HCT116 (cell line): ENCODE results near the gene KXD1.

Experiments
- EGR1 ChIP-seq: IDR thresholded peaks from 2 replicates; pipeline ENCODE4 v1.6.1; 2012; ENCODE audit warnings: low read depth
- EZH2 ChIP-seq: fragments of 200-600 bp; sonication (generic); IDR thresholded peaks from 2 replicates; pipeline ENCODE4 v1.6.1; 2017; ENCODE audit warnings: antibody characterized with exemption, mixed run types
- EZH2phosphoT487 ChIP-seq: fragments of 200-600 bp; IDR thresholded peaks from 2 replicates; pipeline ENCODE4 v1.6.1; 2018; ENCODE audit warnings: antibody characterized with exemption, borderline replicate concordance
- POLR2AphosphoS5 ChIP-seq: IDR thresholded peaks from 2 replicates; pipeline ENCODE4 v1.6.1; 2011; ENCODE audit warnings: mild to moderate bottlenecking, low read depth, low read length, moderate library complexity
- RAD21 ChIP-seq: IDR thresholded peaks from 2 replicates; pipeline ENCODE4 v1.6.1; 2012; ENCODE audit warnings: low read depth, mild to moderate bottlenecking
- SP1 ChIP-seq: IDR thresholded peaks from 2 replicates; pipeline ENCODE4 v1.6.1; 2012; ENCODE audit warnings: low read depth
- SRF ChIP-seq: IDR thresholded peaks from 2 replicates; pipeline ENCODE4 v1.6.1; 2012; ENCODE audit warnings: low read depth
- YY1 ChIP-seq: IDR thresholded peaks from 2 replicates; pipeline ENCODE4 v1.6.1; 2011; ENCODE audit warnings: low read length, low read depth, moderate library complexity, mild to moderate bottlenecking; ENCODE audit not compliant: insufficient replicate concordance; ENCODE audit errors: extremely low read depth
- ZFX ChIP-seq: fragments of 450-650 bp; IDR thresholded peaks from 2 replicates; pipeline ENCODE4 v1.6.1; 2017
- TF ChIP-seq, protein P1 (sequence below), 3 experiments: fragments of 200-600 bp in 1 of 3; sonication (generic) in 1 of 3; IDR thresholded peaks in 2 of 3; conservative IDR thresholded peaks in 1 of 3; 2 replicates each; pipeline ENCODE4 v1.5.1; 2012 to 2017; ENCODE audit warnings: low read depth in 2 of 3, low read length in 2 of 3, antibody characterized with exemption in 1 of 3, borderline replicate concordance in 1 of 3, control low read depth in 1 of 3, mild to moderate bottlenecking in 1 of 3, mixed read lengths in 1 of 3, mixed run types in 1 of 3, moderate library complexity in 1 of 3; ENCODE audit not compliant: insufficient read depth in 1 of 3
- TF ChIP-seq, protein P2 (sequence below): IDR thresholded peaks from 2 replicates; pipeline ENCODE4 v1.6.1; 2012; ENCODE audit warnings: low read depth
- TF ChIP-seq, protein P3 (sequence below): IDR thresholded peaks from 2 replicates; pipeline ENCODE4 v1.6.1; 2012
- TF ChIP-seq, protein P4 (sequence below): IDR thresholded peaks from 2 replicates; pipeline ENCODE4 v1.6.1; 2011; ENCODE audit warnings: mild to moderate bottlenecking, low read length, moderate library complexity; ENCODE audit not compliant: insufficient replicate concordance; ENCODE audit errors: extremely low read depth
- TF ChIP-seq, protein P5 (sequence below): IDR thresholded peaks from 2 replicates; pipeline ENCODE4 v1.6.1; 2012

DNA sequence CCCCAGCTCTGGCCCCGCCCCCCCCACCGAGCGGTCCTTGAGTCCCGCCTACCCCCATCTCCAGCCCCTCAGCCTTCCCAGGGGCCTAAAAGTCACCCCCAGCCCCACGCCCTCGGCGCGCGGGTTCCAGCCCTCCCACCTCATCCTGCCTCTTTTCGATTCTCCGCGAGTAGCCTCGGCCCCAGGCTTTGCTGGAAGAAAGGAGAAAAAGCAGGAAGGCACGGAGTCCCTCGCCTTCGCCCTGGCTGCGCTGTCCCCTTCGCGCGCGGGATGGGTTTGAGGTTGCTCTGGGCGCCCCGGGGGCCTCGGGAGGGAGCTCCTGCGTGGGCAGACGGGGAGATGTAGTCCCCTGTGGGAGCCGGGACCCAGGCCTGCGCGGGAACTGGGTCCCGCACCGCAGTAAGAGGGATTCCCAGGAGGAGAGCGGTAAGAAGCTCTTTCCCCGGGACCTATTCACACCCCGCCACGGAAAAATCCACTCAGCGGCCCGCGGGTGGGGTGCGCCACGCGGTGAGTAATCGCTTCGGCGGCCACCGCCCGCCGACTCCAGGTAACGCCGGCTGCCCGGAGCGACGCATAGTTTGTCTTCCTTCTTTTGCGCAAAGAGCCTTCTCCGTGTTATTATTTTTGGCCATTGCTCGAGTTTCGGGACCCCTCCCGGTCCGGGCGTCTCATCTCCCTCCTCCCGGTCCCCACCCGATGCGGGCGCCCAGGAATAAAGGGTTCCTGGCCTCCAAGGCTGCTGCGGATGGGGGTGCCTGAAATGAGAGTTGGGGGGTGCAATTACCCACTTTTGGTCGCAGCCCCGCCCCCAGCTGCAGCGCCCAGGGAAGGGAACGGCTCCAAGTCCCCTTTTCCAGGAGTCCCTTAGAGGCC, 49.8 kb downstream of the KXD1 start:
- TF ChIP-seq, protein P1, sequence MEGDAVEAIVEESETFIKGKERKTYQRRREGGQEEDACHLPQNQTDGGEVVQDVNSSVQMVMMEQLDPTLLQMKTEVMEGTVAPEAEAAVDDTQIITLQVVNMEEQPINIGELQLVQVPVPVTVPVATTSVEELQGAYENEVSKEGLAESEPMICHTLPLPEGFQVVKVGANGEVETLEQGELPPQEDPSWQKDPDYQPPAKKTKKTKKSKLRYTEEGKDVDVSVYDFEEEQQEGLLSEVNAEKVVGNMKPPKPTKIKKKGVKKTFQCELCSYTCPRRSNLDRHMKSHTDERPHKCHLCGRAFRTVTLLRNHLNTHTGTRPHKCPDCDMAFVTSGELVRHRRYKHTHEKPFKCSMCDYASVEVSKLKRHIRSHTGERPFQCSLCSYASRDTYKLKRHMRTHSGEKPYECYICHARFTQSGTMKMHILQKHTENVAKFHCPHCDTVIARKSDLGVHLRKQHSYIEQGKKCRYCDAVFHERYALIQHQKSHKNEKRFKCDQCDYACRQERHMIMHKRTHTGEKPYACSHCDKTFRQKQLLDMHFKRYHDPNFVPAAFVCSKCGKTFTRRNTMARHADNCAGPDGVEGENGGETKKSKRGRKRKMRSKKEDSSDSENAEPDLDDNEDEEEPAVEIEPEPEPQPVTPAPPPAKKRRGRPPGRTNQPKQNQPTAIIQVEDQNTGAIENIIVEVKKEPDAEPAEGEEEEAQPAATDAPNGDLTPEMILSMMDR (IDR thresholded peaks at IDR 0.05 in 2 of 3, conservative IDR thresholded peaks at IDR 0.05 in 1 of 3; ENCODE audit: borderline replicate concordance in 1 of 3, insufficient read depth in 1 of 3, low read depth in 2 of 3, low read length in 2 of 3) = no peak
- TF ChIP-seq, protein P2, sequence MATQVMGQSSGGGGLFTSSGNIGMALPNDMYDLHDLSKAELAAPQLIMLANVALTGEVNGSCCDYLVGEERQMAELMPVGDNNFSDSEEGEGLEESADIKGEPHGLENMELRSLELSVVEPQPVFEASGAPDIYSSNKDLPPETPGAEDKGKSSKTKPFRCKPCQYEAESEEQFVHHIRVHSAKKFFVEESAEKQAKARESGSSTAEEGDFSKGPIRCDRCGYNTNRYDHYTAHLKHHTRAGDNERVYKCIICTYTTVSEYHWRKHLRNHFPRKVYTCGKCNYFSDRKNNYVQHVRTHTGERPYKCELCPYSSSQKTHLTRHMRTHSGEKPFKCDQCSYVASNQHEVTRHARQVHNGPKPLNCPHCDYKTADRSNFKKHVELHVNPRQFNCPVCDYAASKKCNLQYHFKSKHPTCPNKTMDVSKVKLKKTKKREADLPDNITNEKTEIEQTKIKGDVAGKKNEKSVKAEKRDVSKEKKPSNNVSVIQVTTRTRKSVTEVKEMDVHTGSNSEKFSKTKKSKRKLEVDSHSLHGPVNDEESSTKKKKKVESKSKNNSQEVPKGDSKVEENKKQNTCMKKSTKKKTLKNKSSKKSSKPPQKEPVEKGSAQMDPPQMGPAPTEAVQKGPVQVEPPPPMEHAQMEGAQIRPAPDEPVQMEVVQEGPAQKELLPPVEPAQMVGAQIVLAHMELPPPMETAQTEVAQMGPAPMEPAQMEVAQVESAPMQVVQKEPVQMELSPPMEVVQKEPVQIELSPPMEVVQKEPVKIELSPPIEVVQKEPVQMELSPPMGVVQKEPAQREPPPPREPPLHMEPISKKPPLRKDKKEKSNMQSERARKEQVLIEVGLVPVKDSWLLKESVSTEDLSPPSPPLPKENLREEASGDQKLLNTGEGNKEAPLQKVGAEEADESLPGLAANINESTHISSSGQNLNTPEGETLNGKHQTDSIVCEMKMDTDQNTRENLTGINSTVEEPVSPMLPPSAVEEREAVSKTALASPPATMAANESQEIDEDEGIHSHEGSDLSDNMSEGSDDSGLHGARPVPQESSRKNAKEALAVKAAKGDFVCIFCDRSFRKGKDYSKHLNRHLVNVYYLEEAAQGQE = no peak
- TF ChIP-seq, protein P3, sequence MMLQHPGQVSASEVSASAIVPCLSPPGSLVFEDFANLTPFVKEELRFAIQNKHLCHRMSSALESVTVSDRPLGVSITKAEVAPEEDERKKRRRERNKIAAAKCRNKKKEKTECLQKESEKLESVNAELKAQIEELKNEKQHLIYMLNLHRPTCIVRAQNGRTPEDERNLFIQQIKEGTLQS = no peak
- TF ChIP-seq EZH2phosphoT487 = no peak
- TF ChIP-seq ZFX = no peak
- no peak for TF ChIP-seq EZH2
- no peak for TF ChIP-seq SP1
- TF ChIP-seq, protein P4, sequence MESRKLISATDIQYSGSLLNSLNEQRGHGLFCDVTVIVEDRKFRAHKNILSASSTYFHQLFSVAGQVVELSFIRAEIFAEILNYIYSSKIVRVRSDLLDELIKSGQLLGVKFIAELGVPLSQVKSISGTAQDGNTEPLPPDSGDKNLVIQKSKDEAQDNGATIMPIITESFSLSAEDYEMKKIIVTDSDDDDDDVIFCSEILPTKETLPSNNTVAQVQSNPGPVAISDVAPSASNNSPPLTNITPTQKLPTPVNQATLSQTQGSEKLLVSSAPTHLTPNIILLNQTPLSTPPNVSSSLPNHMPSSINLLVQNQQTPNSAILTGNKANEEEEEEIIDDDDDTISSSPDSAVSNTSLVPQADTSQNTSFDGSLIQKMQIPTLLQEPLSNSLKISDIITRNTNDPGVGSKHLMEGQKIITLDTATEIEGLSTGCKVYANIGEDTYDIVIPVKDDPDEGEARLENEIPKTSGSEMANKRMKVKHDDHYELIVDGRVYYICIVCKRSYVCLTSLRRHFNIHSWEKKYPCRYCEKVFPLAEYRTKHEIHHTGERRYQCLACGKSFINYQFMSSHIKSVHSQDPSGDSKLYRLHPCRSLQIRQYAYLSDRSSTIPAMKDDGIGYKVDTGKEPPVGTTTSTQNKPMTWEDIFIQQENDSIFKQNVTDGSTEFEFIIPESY = no peak
- TF ChIP-seq, protein P5, sequence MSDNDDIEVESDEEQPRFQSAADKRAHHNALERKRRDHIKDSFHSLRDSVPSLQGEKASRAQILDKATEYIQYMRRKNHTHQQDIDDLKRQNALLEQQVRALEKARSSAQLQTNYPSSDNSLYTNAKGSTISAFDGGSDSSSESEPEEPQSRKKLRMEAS = no peak
- TF ChIP-seq POLR2AphosphoS5 = no peak
- TF ChIP-seq SRF = no peak
- no peak for TF ChIP-seq YY1
- TF ChIP-seq EGR1 = no peak
- TF ChIP-seq RAD21 = no peak
